Right lobe of liver (tissue), 6 donors: ENCODE measurements around the gene ME1. TPM values are rescaled to one million over a fixed set of nuclear protein-coding genes. Genes with fewer than 3 reads are reported as not detected.

Source experiments
- ATAC-seq, 4 donors: fragments of 200-7000 bp; cut with Tn5 transposase; one replicate each; pipeline ENCODE4 v1.9.1; 2020; ENCODE audit warnings: mild to moderate bottlenecking in 4 of 4, moderate library complexity in 4 of 4
- DNase-seq, 3 donors: peaks; one replicate each; pipeline ENCODE4 v3.0.0-alpha.2; 2020
- H3K27ac ChIP-seq, 3 donors: fragments of 200-600 bp; one replicate each; pipeline ENCODE4 v1.8.0; 2022
- H3K27me3 ChIP-seq, 2 donors: fragments of 200-600 bp; one replicate each; pipeline ENCODE4 v1.8.0; 2022
- H3K36me3 ChIP-seq, 4 donors: fragments of 200-600 bp; sonication (generic) in 1 of 4; one replicate each; pipeline versions ENCODE4 v1.5.1 to v1.8.0; 2017 to 2022; ENCODE audit warnings: control low read depth in 1 of 4
- H3K4me1 ChIP-seq, 4 donors: fragments of 200-600 bp; sonication (generic) in 1 of 4; one replicate each; pipeline versions ENCODE4 v1.5.1 to v1.8.0; 2017 to 2022; ENCODE audit warnings: control low read depth in 1 of 4
- H3K4me3 ChIP-seq, 3 donors: fragments of 200-600 bp; one replicate each; pipeline ENCODE4 v1.8.0; 2022
- H3K9me3 ChIP-seq, 4 donors: fragments of 200-600 bp; sonication (generic) in 1 of 4; one replicate each; pipeline versions ENCODE4 v1.5.1 to v1.8.0; 2017 to 2022; ENCODE audit warnings: control low read depth in 1 of 4
- CTCF ChIP-seq, 4 donors: fragments of 200-600 bp in 3 of 4; fragments of 450-650 bp in 1 of 4; IDR thresholded peaks; one replicate each; pipeline versions ENCODE4 v1.5.1 to v1.8.0; 2016 to 2022; ENCODE audit warnings: antibody characterized with exemption in 4 of 4, mild to moderate bottlenecking in 2 of 4
- POLR2A ChIP-seq: fragments of 450-650 bp; IDR thresholded peaks from one replicate; pipeline ENCODE4 v1.6.1; 2017; ENCODE audit warnings: antibody characterized with exemption, mild to moderate bottlenecking
- WGBS: methylation state at CpG from one replicate; pipeline ENCODE4 v1.1.6; 2018; ENCODE audit warnings: low coverage, low lambda C conversion rate; ENCODE audit not compliant: insufficient coverage; ENCODE audit errors: missing lambda C conversion rate; 5-methylcytosine and 5-hydroxymethylcytosine counted together
- intact Hi-C, 2 donors: fragments of 100-400 bp; cut with DNase I; formaldehyde crosslinking; loops; one replicate each; pipeline versions ENCODE4 v1.11.2 to v1.14.1; 2022
- total RNA-seq, 6 experiments: library from RNA; depleted of rRNA in 2 of 6; stranded (reverse); fragments of >200 nt in 2 of 6; fragmentation: NEBNext Ultra II Directional in 3 of 6; extraction: Animal tissue kit (Norgen Biotek cat#: 25700) in 3 of 6; gene quantifications; one replicate each; pipeline versions ENCODE4 v1.1.0 to v1.2.4, GENCODE V29; 2016 to 2023
- donor health status: DM: no; HTN: yes; CAD: no.
- donor health status: DM: no; HTN: no; CAD: no.
- donor health status: DM: no; HTN: no; CAD: no.
- donor health status: DM: no; HTN: yes; CAD: no.
- donor health status: DM: no; HTN: yes; CAD: no.

ME1 gene
- total RNA-seq, 6 experiments from 2014 or later: 10.1 to 18.2 (median 13.3) TPM

- Histone ChIP-seq H3K9me3 (no peaks in the 10 kb centered on the region), H3K27me3 (no peaks in the 10 kb centered on the region), H3K36me3 (no peaks in the 10 kb centered on the region), H3K4me3 (no peak overlapping the region), H3K27ac (peak overlapping the region in 2 of 3 donors; percentile 27 to 54), H3K4me1 (peaks cover 0 to 15% (median 4%) of the 10 kb centered on the region in 4 donors)
- DNase-seq (peak; percentile 38 to 90 (median 60)), ATAC-seq (peak; percentile 91 to 96 (median 94))
- 20% methylated on average over 4 of the region's 4 CpGs for WGBS
- intact Hi-C loops: no loop called here
- TF ChIP-seq CTCF (IDR thresholded peaks at IDR 0.05): no peak
- TF ChIP-seq POLR2A: no peak
Observed at GRCh38 chr6:83474309-83474708, 43.5 kb upstream of the ME1 start.

GRCh38 chr6:83472767-83473166, 41.9 kb upstream of the ME1 start:
- intact Hi-C loops: no loop called here
- H3K27me3 ChIP-seq: no peaks in the 10 kb centered on the region
- TF ChIP-seq POLR2A (no peak), CTCF (IDR thresholded peaks at IDR 0.05) (no peak)
- H3K36me3 ChIP-seq: no peaks in the 10 kb centered on the region
- 63% methylated on average over 1 of the region's 2 CpGs for WGBS
- H3K9me3 ChIP-seq: no peaks in the 10 kb centered on the region
- no peak overlapping the region for H3K4me3 ChIP-seq
- peaks cover 0 to 11% (median 2%) of the 10 kb centered on the region in 4 donors for H3K4me1 ChIP-seq
- no peak overlapping the region for H3K27ac ChIP-seq
- ATAC-seq (no peak), DNase-seq (no peak)

GRCh38 chr6:83470587-83470986, 39.7 kb upstream of the ME1 start:
- intact Hi-C loops: no loop called here
- ATAC-seq: no peak

GRCh38 chr6:83470001-83470400, 39.1 kb upstream of the ME1 start:
- no peaks in the 10 kb centered on the region for H3K27me3 ChIP-seq
- no peak for TF ChIP-seq CTCF (IDR thresholded peaks at IDR 0.05)
- no peak for TF ChIP-seq POLR2A
- H3K27ac ChIP-seq: no peak overlapping the region
- no peak for ATAC-seq
- no peaks in the 10 kb centered on the region for H3K9me3 ChIP-seq
- peaks cover 0 to 11% (median 2%) of the 10 kb centered on the region in 4 donors for H3K4me1 ChIP-seq
- no peak overlapping the region for H3K4me3 ChIP-seq
- H3K36me3 ChIP-seq: no peaks in the 10 kb centered on the region
- intact Hi-C loops: no loop called here
- no peak for DNase-seq
- WGBS: 64% methylated on average over 4 of the region's 4 CpGs

More at GRCh38 chr6:83470587-83470986, 39.7 kb upstream of the ME1 start:
- WGBS: 100% methylated on average over 2 of the region's 3 CpGs
- no peaks in the 10 kb centered on the region for H3K36me3 ChIP-seq
- H3K9me3 ChIP-seq: no peaks in the 10 kb centered on the region
- H3K27ac ChIP-seq: no peak overlapping the region
- H3K4me3 ChIP-seq: no peak overlapping the region
- no peak for TF ChIP-seq POLR2A
- TF ChIP-seq CTCF (IDR thresholded peaks at IDR 0.05): no peak
- H3K27me3 ChIP-seq: no peaks in the 10 kb centered on the region
- DNase-seq: no peak
- peaks cover 0 to 11% (median 2%) of the 10 kb centered on the region in 4 donors for H3K4me1 ChIP-seq

- ATAC-seq (peak; percentile 52 to 69 (median 58)), DNase-seq (peak in 2 of 3 donors; percentile 46 to 48)
- Histone ChIP-seq H3K4me1 (no peaks in the 10 kb centered on the region), H3K4me3 (no peak overlapping the region), H3K27me3 (no peaks in the 10 kb centered on the region), H3K9me3 (no peaks in the 10 kb centered on the region), H3K27ac (no peak overlapping the region), H3K36me3 (no peaks in the 10 kb centered on the region)
- intact Hi-C loops: no loop called here
- no peak for TF ChIP-seq POLR2A
- no peak for TF ChIP-seq CTCF (IDR thresholded peaks at IDR 0.05)
- 40% methylated on average over 2 of the region's 3 CpGs for WGBS
Observed at GRCh38 chr6:83467620-83468036, 36.8 kb upstream of the ME1 start.
